Common myeloid progenitor, CD34-positive (primary cell): ENCODE results near the gene VWC2L.

ENCODE experiments used
- CTCF ChIA-PET: fragments of 350-600 bp; sonication (Branson Sonifier 250); formaldehyde crosslinking; loops from one replicate; lab custom pipeline; 2021; ENCODE audit warnings: antibody characterized with exemption; lab: Charles Lee
- POLR2A ChIA-PET: fragments of 350-600 bp; sonication (Branson Sonifier 250); formaldehyde crosslinking; loops from one replicate; lab custom pipeline; 2021; ENCODE audit warnings: antibody characterized with exemption; lab: Charles Lee
- DNase-seq, 3 donors: peaks; one replicate each; pipeline versions ENCODE4 v3.0.0 to v3.0.0-alpha.2; 2013
- H3K27ac ChIP-seq, 2 experiments: 1 replicate in 1 of 2; 2 replicates in 1 of 2; pipeline ENCODE4 v1.7.0; 2013; ENCODE audit warnings: inconsistent platforms in 2 of 2, low read length in 2 of 2, mild to moderate bottlenecking in 2 of 2, low read depth in 1 of 2, moderate library complexity in 1 of 2; ENCODE audit not compliant: severe bottlenecking in 2 of 2, insufficient read depth in 1 of 2, poor library complexity in 1 of 2
- H3K27me3 ChIP-seq, 5 experiments: replicated peaks in 2 of 5; 1 replicate in 3 of 5; 2 replicates in 2 of 5; pipeline versions ENCODE4 v1.6.1 to v1.7.0; 2013; ENCODE audit warnings: low read length in 4 of 5, mild to moderate bottlenecking in 2 of 5, moderate library complexity in 2 of 5, inconsistent platforms in 1 of 5; ENCODE audit not compliant: insufficient read depth in 5 of 5, control insufficient read depth in 4 of 5
- H3K36me3 ChIP-seq, 4 experiments: 1 replicate in 2 of 4; 2 replicates in 2 of 4; pipeline versions ENCODE4 v1.6.1 to v1.7.0; 2013; ENCODE audit warnings: low read length in 3 of 4, control low read depth in 1 of 4, mild to moderate bottlenecking in 1 of 4; ENCODE audit not compliant: control insufficient read depth in 4 of 4, insufficient read depth in 4 of 4
- H3K4me1 ChIP-seq, 4 experiments: 1 replicate in 3 of 4; 2 replicates in 1 of 4; pipeline versions ENCODE4 v1.6.1 to v1.7.1; 2013; ENCODE audit warnings: low read length in 3 of 4, mild to moderate bottlenecking in 3 of 4, control low read depth in 1 of 4, inconsistent platforms in 1 of 4, moderate library complexity in 1 of 4; ENCODE audit not compliant: control insufficient read depth in 4 of 4, insufficient read depth in 4 of 4; ENCODE audit errors: control extremely low read depth in 1 of 4
- H3K4me3 ChIP-seq, 7 experiments: 1 replicate in 4 of 7; 2 replicates in 3 of 7; pipeline versions ENCODE4 v1.5.1 to v1.7.0; 2013; ENCODE audit warnings: mild to moderate bottlenecking in 7 of 7, low read length in 6 of 7, moderate library complexity in 6 of 7, inconsistent platforms in 2 of 7, low read depth in 2 of 7, control low read depth in 1 of 7; ENCODE audit not compliant: insufficient read depth in 4 of 7, control insufficient read depth in 1 of 7; ENCODE audit errors: extremely low read depth in 1 of 7
- H3K9me3 ChIP-seq, 5 experiments: 1 replicate in 4 of 5; 2 replicates in 1 of 5; pipeline versions ENCODE4 v1.6.1 to v1.7.1; 2013; ENCODE audit warnings: low read length in 4 of 5, mild to moderate bottlenecking in 2 of 5, inconsistent platforms in 1 of 5, low read depth in 1 of 5, moderate library complexity in 1 of 5; ENCODE audit not compliant: control insufficient read depth in 4 of 5, insufficient read depth in 2 of 5; ENCODE audit errors: control extremely low read depth in 1 of 5
- WGBS: methylation state at CpG from one replicate; pipeline ENCODE4 v1.1.5; 2013; ENCODE audit not compliant: insufficient coverage; 5-methylcytosine and 5-hydroxymethylcytosine counted together

VWC2L gene

GRCh38 chr2:214379227-214379626 is 31.6 kb upstream of the VWC2L start:
- ChIA-PET CTCF (no interaction called here), POLR2A (no interaction called here)
- H3K27ac ChIP-seq: no peak overlapping the region

DNA sequence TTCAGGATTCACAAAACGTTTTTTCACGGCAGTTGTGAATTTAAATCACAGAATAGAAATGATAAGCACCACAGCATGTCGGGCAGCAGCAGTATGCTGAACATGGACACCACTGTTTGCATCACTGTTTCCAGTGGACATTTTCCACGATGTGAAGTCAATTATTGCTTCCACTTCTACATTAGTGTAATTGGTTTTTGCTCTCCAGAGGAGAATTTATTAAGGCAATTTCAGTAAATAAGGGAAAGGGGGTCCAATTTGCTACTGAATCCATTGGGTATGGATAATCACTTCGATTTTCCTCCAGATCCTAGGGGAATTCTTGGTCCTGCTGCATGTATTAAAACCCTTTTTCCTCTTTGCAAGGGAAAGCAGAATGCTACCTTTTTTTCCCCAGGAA is 30.2 kb upstream of the VWC2L start:
- CTCF ChIA-PET: no interaction called here

More at GRCh38 chr2:214379227-214379626, 31.6 kb upstream of the VWC2L start:
- no peaks in the 10 kb centered on the region for H3K9me3 ChIP-seq
- H3K36me3 ChIP-seq: no peaks in the 10 kb centered on the region
- no peak for DNase-seq
- H3K27me3 ChIP-seq: no peaks in the 10 kb centered on the region
- no CpG with 5 or more reads among the region's 1 CpG for WGBS
- H3K4me3 ChIP-seq: no peak overlapping the region
- H3K4me1 ChIP-seq: no peaks in the 10 kb centered on the region

GRCh38 chr2:214382229-214382628 is 28.6 kb upstream of the VWC2L start:
- DNase-seq: no peak
- no CpG with 5 or more reads among the region's 2 CpGs for WGBS
- Histone ChIP-seq H3K4me1 (no peaks in the 10 kb centered on the region), H3K9me3 (no peaks in the 10 kb centered on the region), H3K27me3 (no peaks in the 10 kb centered on the region), H3K4me3 (no peak overlapping the region), H3K36me3 (no peaks in the 10 kb centered on the region), H3K27ac (no peak overlapping the region)
- ChIA-PET POLR2A (no interaction called here), CTCF (no interaction called here)

More for the DNA sequence above, 30.2 kb upstream of the VWC2L start:
- no peak overlapping the region for H3K4me3 ChIP-seq
- POLR2A ChIA-PET: no interaction called here
- H3K27ac ChIP-seq: no peak overlapping the region
- WGBS: 87% methylated on average over 4 of the region's 5 CpGs
- no peak for DNase-seq
- no peaks in the 10 kb centered on the region for H3K27me3 ChIP-seq
- no peaks in the 10 kb centered on the region for H3K9me3 ChIP-seq
- no peaks in the 10 kb centered on the region for H3K36me3 ChIP-seq
- no peaks in the 10 kb centered on the region for H3K4me1 ChIP-seq

GRCh38 chr2:214386720-214387119 is 24.1 kb upstream of the VWC2L start:
- no peak overlapping the region for H3K4me3 ChIP-seq
- POLR2A ChIA-PET: no interaction called here
- CTCF ChIA-PET: no interaction called here
- DNase-seq: no peak
- H3K4me1 ChIP-seq: no peaks in the 10 kb centered on the region
- no peaks in the 10 kb centered on the region for H3K27me3 ChIP-seq
- H3K27ac ChIP-seq: no peak overlapping the region
- WGBS: 100% methylated on average over 1 of the region's 2 CpGs
- no peaks in the 10 kb centered on the region for H3K36me3 ChIP-seq
- no peaks in the 10 kb centered on the region for H3K9me3 ChIP-seq

DNA sequence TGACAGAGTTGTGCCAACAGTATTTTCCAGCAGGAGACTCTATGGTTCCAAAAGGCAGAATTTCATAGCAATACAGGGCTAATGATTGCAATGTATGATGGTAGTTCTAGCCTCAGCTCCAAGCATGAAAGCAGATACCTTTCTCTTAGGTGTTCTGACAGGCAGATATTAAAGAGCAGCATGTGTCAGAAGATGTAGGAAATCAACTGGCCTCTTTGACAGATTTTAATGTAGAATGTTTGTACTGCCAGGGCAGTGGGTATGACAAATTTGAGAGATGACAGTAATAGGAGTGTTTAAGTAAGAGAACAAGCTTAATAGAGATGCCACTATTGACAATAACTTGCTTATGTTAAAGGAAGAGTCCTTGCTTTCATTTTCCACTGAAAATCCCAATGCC is 21.5 kb upstream of the VWC2L start:
- Histone ChIP-seq H3K4me3 (no peak overlapping the region), H3K9me3 (no peaks in the 10 kb centered on the region), H3K4me1 (no peaks in the 10 kb centered on the region), H3K27me3 (no peaks in the 10 kb centered on the region), H3K36me3 (no peaks in the 10 kb centered on the region), H3K27ac (no peak overlapping the region)
- DNase-seq: no peak
- POLR2A ChIA-PET: no interaction called here
- CTCF ChIA-PET: no interaction called here

GRCh38 chr2:214393796-214394195 is 17.1 kb upstream of the VWC2L start:
- CTCF ChIA-PET: no interaction called here
- H3K36me3 ChIP-seq: no peaks in the 10 kb centered on the region
- H3K4me1 ChIP-seq: no peaks in the 10 kb centered on the region
- POLR2A ChIA-PET: no interaction called here
- no peaks in the 10 kb centered on the region for H3K27me3 ChIP-seq
- no peak for DNase-seq
- H3K27ac ChIP-seq: no peak overlapping the region
- no peaks in the 10 kb centered on the region for H3K9me3 ChIP-seq
- H3K4me3 ChIP-seq: no peak overlapping the region

- no peaks in the 10 kb centered on the region for H3K4me1 ChIP-seq
- H3K36me3 ChIP-seq: no peaks in the 10 kb centered on the region
- H3K4me3 ChIP-seq: no peak overlapping the region
- no CpG with 5 or more reads among the region's 1 CpG for WGBS
- no peak overlapping the region for H3K27ac ChIP-seq
- DNase-seq: no peak
- no peaks in the 10 kb centered on the region for H3K27me3 ChIP-seq
- no peaks in the 10 kb centered on the region for H3K9me3 ChIP-seq
- ChIA-PET CTCF (no interaction called here), POLR2A (no interaction called here)
These were observed 15.8 kb upstream of the VWC2L start for GRCh38 chr2:214395040-214395439.
